H1 (cell line): ENCODE data around the gene FGFRL1. TPM values are rescaled to one million over a fixed set of nuclear protein-coding genes. Genes with fewer than 3 reads are reported as not detected.

Experiments used
- CTCF ChIA-PET: fragments of 300-600 bp; sonication (Branson Sonifier 250); formaldehyde crosslinking; loops from one replicate; lab custom pipeline; 2021; ENCODE audit not compliant: partially characterized antibody; lab: Charles Lee
- POLR2A ChIA-PET: fragments of 300-600 bp; sonication (Branson Sonifier 250); formaldehyde crosslinking; loops from one replicate; lab custom pipeline; 2021; ENCODE audit warnings: inconsistent platforms; ENCODE audit not compliant: partially characterized antibody; lab: Charles Lee
- DNase-seq, 2 experiments: peaks; one replicate each; pipeline versions ENCODE4 v3.0.0 to v3.0.0-alpha.2; 2010 to 2022; ENCODE audit warnings: low spot score in 2 of 2, low read depth in 1 of 2, mixed read lengths in 1 of 2
- FAIRE-seq: peaks from 2 replicates; lab custom pipeline; 2011; peaks lifted over from hg19 to GRCh38; lab: Jason Lieb, UNC
- H2AFZ ChIP-seq: 2 replicates; pipeline ENCODE4 v1.8.1; 2012; ENCODE audit warnings: low read length, inconsistent platforms
- H2AK5ac ChIP-seq: 2 replicates; pipeline ENCODE4 v1.6.1; 2013; ENCODE audit warnings: low read depth, low read length
- H2BK120ac ChIP-seq: replicated peaks from 2 replicates; pipeline ENCODE3; 2013; ENCODE audit warnings: low read depth, low read length, inconsistent platforms
- H2BK12ac ChIP-seq: 2 replicates; pipeline ENCODE4 v1.6.1; 2013; ENCODE audit warnings: low read depth, low read length
- H2BK15ac ChIP-seq: 2 replicates; pipeline ENCODE4 v1.6.1; 2013; ENCODE audit warnings: low read length
- H2BK20ac ChIP-seq: 2 replicates; pipeline ENCODE4 v1.6.1; 2013; ENCODE audit warnings: low read length
- H2BK5ac ChIP-seq: 2 replicates; pipeline ENCODE4 v1.6.1; 2013; ENCODE audit warnings: low read depth, low read length
- H3K14ac ChIP-seq: 2 replicates; pipeline ENCODE4 v1.6.1; 2013; ENCODE audit warnings: inconsistent platforms; ENCODE audit not compliant: insufficient read length
- H3K18ac ChIP-seq: 2 replicates; pipeline ENCODE4 v1.6.1; 2013; ENCODE audit warnings: low read length; ENCODE audit errors: extremely low read depth
- H3K23ac ChIP-seq: 2 replicates; pipeline ENCODE4 v1.6.1; 2013; ENCODE audit warnings: inconsistent platforms; ENCODE audit not compliant: insufficient read length
- H3K23me2 ChIP-seq: 2 replicates; pipeline ENCODE4 v1.6.1; 2013; ENCODE audit warnings: low read depth, low read length
- H3K27ac ChIP-seq: 2 replicates; pipeline ENCODE4 v1.6.1; 2011; ENCODE audit warnings: low read depth, low read length, inconsistent platforms
- H3K27me3 ChIP-seq, 4 experiments: replicated peaks in 1 of 4; 1 replicate in 1 of 4; 2 replicates in 3 of 4; pipeline versions ENCODE4 v1.6.1 to v1.8.1; 2011 to 2013; ENCODE audit warnings: low read length in 3 of 4, mild to moderate bottlenecking in 3 of 4, inconsistent platforms in 2 of 4, mixed read lengths in 2 of 4, moderate library complexity in 1 of 4; ENCODE audit not compliant: control insufficient read depth in 3 of 4, insufficient read depth in 3 of 4; ENCODE audit errors: extremely low read depth in 1 of 4
- H3K36me3 ChIP-seq, 4 experiments: 2 replicates each; pipeline versions ENCODE4 v1.6.1 to v1.8.1; 2011 to 2013; ENCODE audit warnings: mild to moderate bottlenecking in 4 of 4, low read length in 3 of 4, moderate library complexity in 2 of 4, control low read depth in 1 of 4, inconsistent platforms in 1 of 4; ENCODE audit not compliant: insufficient read depth in 4 of 4, control insufficient read depth in 2 of 4
- H3K4ac ChIP-seq: replicated peaks from 2 replicates; pipeline ENCODE3; 2013; ENCODE audit warnings: low read length, low read depth, mixed read lengths, inconsistent platforms; ENCODE audit not compliant: insufficient read length
- H3K4me1 ChIP-seq, 4 experiments: replicated peaks in 1 of 4; 1 replicate in 1 of 4; 2 replicates in 3 of 4; pipeline versions ENCODE4 v1.6.1 to v1.8.1; 2011 to 2013; ENCODE audit warnings: low read length in 3 of 4, inconsistent platforms in 2 of 4, mixed read lengths in 1 of 4; ENCODE audit not compliant: insufficient read depth in 4 of 4, control insufficient read depth in 3 of 4
- H3K4me2 ChIP-seq, 2 experiments: 2 replicates each; pipeline versions ENCODE4 v1.6.1 to v1.8.1; 2011 to 2013; ENCODE audit warnings: low read depth in 2 of 2, low read length in 2 of 2, control low read depth in 1 of 2, inconsistent platforms in 1 of 2, mild to moderate bottlenecking in 1 of 2; ENCODE audit not compliant: insufficient read depth in 1 of 2
- H3K4me3 ChIP-seq, 4 experiments: fragments of 200-600, 300-600 bp in 1 of 4; sonication (generic), shearing (Covaris generic), sonication (Bioruptor Twin) in 1 of 4; 2 replicates each; pipeline versions ENCODE4 v1.5.1 to v1.8.1; 2011 to 2016; ENCODE audit warnings: low read length in 4 of 4, low read depth in 3 of 4, control low read depth in 2 of 4, inconsistent platforms in 2 of 4, mild to moderate bottlenecking in 2 of 4, mixed read lengths in 1 of 4, moderate library complexity in 1 of 4; ENCODE audit not compliant: insufficient read depth in 2 of 4; ENCODE audit errors: extremely low read depth in 1 of 4
- H3K56ac ChIP-seq: replicated peaks from 2 replicates; pipeline ENCODE3; 2013; ENCODE audit warnings: low read depth, mild to moderate bottlenecking, mixed read lengths, low read length, inconsistent platforms; ENCODE audit not compliant: insufficient read length
- H3K79me1 ChIP-seq: 2 replicates; pipeline ENCODE4 v1.6.1; 2013; ENCODE audit warnings: low read depth, low read length, control low read depth
- H3K79me2 ChIP-seq, 2 experiments: 2 replicates each; pipeline versions ENCODE4 v1.6.1 to v1.8.1; 2012 to 2013; ENCODE audit warnings: low read length in 2 of 2, mild to moderate bottlenecking in 2 of 2, inconsistent platforms in 1 of 2; ENCODE audit not compliant: insufficient read depth in 2 of 2, control insufficient read depth in 1 of 2
- H3K9ac ChIP-seq, 4 experiments: replicated peaks in 1 of 4; 1 replicate in 1 of 4; 2 replicates in 3 of 4; pipeline versions ENCODE4 v1.6.1 to v1.8.1; 2011 to 2013; ENCODE audit warnings: low read depth in 3 of 4, low read length in 3 of 4, control low read depth in 2 of 4, mild to moderate bottlenecking in 2 of 4, moderate library complexity in 2 of 4, inconsistent platforms in 1 of 4; ENCODE audit errors: extremely low read depth in 1 of 4
- H3K9me3 ChIP-seq, 2 experiments: 2 replicates each; pipeline versions ENCODE4 v1.6.1 to v1.8.1; 2012 to 2013; ENCODE audit warnings: mild to moderate bottlenecking in 2 of 2, moderate library complexity in 2 of 2, control low read depth in 1 of 2, inconsistent platforms in 1 of 2, low read depth in 1 of 2, low read length in 1 of 2, mixed read lengths in 1 of 2; ENCODE audit not compliant: insufficient read depth in 2 of 2
- H4K20me1 ChIP-seq, 2 experiments: replicated peaks in 1 of 2; 2 replicates each; pipeline versions ENCODE3 to v1.8.1; 2011 to 2013; ENCODE audit warnings: inconsistent platforms in 2 of 2, low read length in 2 of 2, mild to moderate bottlenecking in 1 of 2; ENCODE audit not compliant: insufficient read depth in 2 of 2, control insufficient read depth in 1 of 2
- H4K5ac ChIP-seq: 2 replicates; pipeline ENCODE4 v1.6.1; 2013; ENCODE audit warnings: low read length, low read depth, mixed read lengths, inconsistent platforms; ENCODE audit not compliant: insufficient read length
- H4K8ac ChIP-seq: 2 replicates; pipeline ENCODE4 v1.8.0; 2013; ENCODE audit warnings: mild to moderate bottlenecking, moderate library complexity, low read length, inconsistent platforms; ENCODE audit not compliant: insufficient read depth; ENCODE audit errors: extremely low read depth
- H4K91ac ChIP-seq: replicated peaks from 2 replicates; pipeline ENCODE3; 2013; ENCODE audit warnings: low read length, mixed read lengths, inconsistent platforms; ENCODE audit not compliant: insufficient read length
- SUZ12 ChIP-seq: fragments of 200-600 bp; sonication (generic); IDR thresholded peaks from 2 replicates; pipeline ENCODE4 v1.6.1; 2012; ENCODE audit warnings: mild to moderate bottlenecking, inconsistent platforms, low read length, moderate library complexity, mixed read lengths
- USF2 ChIP-seq: IDR thresholded peaks from 2 replicates; pipeline ENCODE4 v1.6.1; 2011; ENCODE audit warnings: low read length, improper control_type of control experiment
- WGBS, 2 experiments: shearing (Covaris generic) in 1 of 2; methylation state at CpG; one replicate each; pipeline versions ENCODE4 v1.1.6 to v1.1.7; 2013 to 2015; ENCODE audit warnings: low lambda C conversion rate in 2 of 2, mixed read lengths in 2 of 2, inconsistent platforms in 1 of 2, low coverage in 1 of 2, missing lambda C conversion rate in 1 of 2; ENCODE audit not compliant: insufficient replicate concordance in 2 of 2, insufficient coverage in 1 of 2, insufficient read length in 1 of 2; ENCODE audit errors: extremely low coverage in 1 of 2, missing lambda C conversion rate in 1 of 2; 5-methylcytosine and 5-hydroxymethylcytosine counted together
- polyA plus RNA-seq, 7 experiments: library from polyadenylated mRNA; depleted of rRNA in 3 of 7; stranded (reverse) in 5 of 7; unstranded in 2 of 7; fragments of >200 nt in 5 of 7; fragments of 200-250 nt in 2 of 7; gene quantifications; 1 replicate in 5 of 7; 2 replicates in 1 of 7; 4 replicates in 1 of 7; pipeline versions ENCODE4 v1.2.1 to v1.2.3, GENCODE V29; 2011 to 2013; ENCODE audit warnings: missing spikeins in 2 of 7, mixed read lengths in 2 of 7
- total RNA-seq: library from RNA; stranded (reverse); fragmentation: NEBNext Ultra II Directional; extraction: Animal tissue kit (Norgen Biotek cat#: 25700); gene quantifications from 2 replicates; pipeline ENCODE4 v1.2.1, GENCODE V29; 2021

Gene FGFRL1
- total and polyA plus RNA-seq, 2 of the 8 experiments (the other 6 are each of a cell fraction or from before 2014, with no cell fraction given) = 18.9 to 34.6 TPM

- Histone ChIP-seq H3K9ac (no peak overlapping the region), H2AFZ (no peak overlapping the region), H3K27ac (no peak overlapping the region), H2BK15ac (no peak overlapping the region), H2BK5ac (no peak overlapping the region), H2BK12ac (no peak overlapping the region), H3K4me2 (peak overlapping the region; percentile 38 to 74; a peak in 3 of 4 replicates), H3K4ac (no peak overlapping the region), H3K56ac (no peak overlapping the region), H3K4me3 (peak overlapping the region in 2 of 4 experiments; percentile 15 to 60; a peak in 4 of 8 replicates), H3K9me3 (no peaks in the 10 kb centered on the region), H4K5ac (no peak overlapping the region), H3K14ac (no peak overlapping the region), H3K23ac (no peak overlapping the region), H3K79me2 (no peaks in the 10 kb centered on the region), H4K91ac (no peak overlapping the region), H3K18ac (no peak overlapping the region), H3K27me3 (peaks cover 34 to 61% (median 58%) of the 10 kb centered on the region in 4 experiments), H3K23me2 (peaks cover 2% of the 10 kb centered on the region; the same call in 1 of the 2 replicates), H4K20me1 (peaks cover 2 to 24% of the 10 kb centered on the region in 2 experiments), H2AK5ac (no peak overlapping the region), H3K79me1 (no peaks in the 10 kb centered on the region), H3K36me3 (no peaks in the 10 kb centered on the region), H2BK20ac (no peak overlapping the region), H4K8ac (no peak overlapping the region), H3K4me1 (peaks cover 0 to 3% (median 2%) of the 10 kb centered on the region in 4 experiments; a peak in 5 of 7 replicates), H2BK120ac (no peak overlapping the region)
- POLR2A ChIA-PET = no interaction called here
- DNase-seq (no peak), FAIRE-seq (no peak)
- 46% methylated on average over 16 of the region's 25 CpGs; no CpG with 5 or more reads in 1 of the 2 experiments for WGBS, 2 experiments
- CTCF ChIA-PET = no interaction called here
- TF ChIP-seq USF2 = no peak
- peak; percentile 60; the same call in 1 of the 2 replicates for TF ChIP-seq SUZ12
Measured at GRCh38 chr4:996997-997374, 14.4 kb upstream of the FGFRL1 start.
